HCT116 (cell line): ENCODE results near the gene IGSF9B. TPM values are rescaled to one million over a fixed set of nuclear protein-coding genes. Genes with fewer than 3 reads are reported as not detected.

Experiments used
- ATAC-seq: fragments of 200-7000 bp; cut with Tn5 transposase; 2 replicates; pipeline ENCODE4 v1.9.1; 2020; ENCODE audit warnings: mild to moderate bottlenecking, moderate library complexity
- BruUV-seq: library from RNA; stranded (reverse); fragments of 400-500 nt; replicated peaks from 2 replicates; lab custom pipeline; 2021; lab: Mats Ljungman, UMichigan
- CTCF ChIA-PET: fragments of 300-600 bp; sonication (Branson Sonifier 250); formaldehyde crosslinking; loops from one replicate; lab custom pipeline; 2021; ENCODE audit warnings: antibody characterized with exemption; lab: Charles Lee
- POLR2A ChIA-PET: fragments of 300-600, 350-600 bp; sonication (Branson Sonifier 250); formaldehyde crosslinking; loops from one replicate; lab custom pipeline; 2021; ENCODE audit warnings: antibody characterized with exemption; lab: Charles Lee
- RAD21 ChIA-PET, 2 experiments: fragments of 300-600 bp; sonication (Branson Sonifier 250); formaldehyde crosslinking; loops; one replicate each; lab custom pipeline; 2023; ENCODE audit warnings: low total read pairs in 2 of 2; ENCODE audit not compliant: uncharacterized antibody in 2 of 2, unreplicated experiment in 2 of 2, low non-redundant PET in 1 of 2; lab: Charles Lee
- DNase-seq: peaks from one replicate; pipeline ENCODE4 v3.0.0-alpha.2; 2010; ENCODE audit warnings: low read depth, low spot score
- H2AFZ ChIP-seq: fragments of 200-600 bp; shearing (Covaris generic), sonication (generic); 2 replicates; pipeline ENCODE4 v1.6.1; 2017; ENCODE audit warnings: low read depth, mixed run types, mixed read lengths, antibody characterized with exemption, low read length; ENCODE audit not compliant: poor library complexity, severe bottlenecking
- H3K27ac ChIP-seq: 2 replicates; pipeline ENCODE4 v1.5.1; 2012; ENCODE audit warnings: low read depth, low read length
- H3K27me3 ChIP-seq: fragments of 200-600 bp; sonication (generic); 2 replicates; pipeline ENCODE4 v1.6.1; 2016; ENCODE audit warnings: mixed run types, low read length, mixed read lengths; ENCODE audit not compliant: insufficient read depth
- H3K36me3 ChIP-seq, 2 experiments: fragments of 200-500 bp in 1 of 2; fragments of 200-600 bp in 1 of 2; sonication (Bioruptor generic) in 1 of 2; sonication (generic) in 1 of 2; 2 replicates each; pipeline versions ENCODE4 v1.5.1 to v1.6.1; 2014 to 2016; ENCODE audit warnings: low read length in 2 of 2, inconsistent platforms in 1 of 2, mixed read lengths in 1 of 2, mixed run types in 1 of 2; ENCODE audit not compliant: insufficient read depth in 2 of 2, control insufficient read depth in 1 of 2
- H3K4me1 ChIP-seq, 2 experiments: fragments of 200-600 bp in 1 of 2; sonication (generic) in 1 of 2; 2 replicates each; pipeline versions ENCODE4 v1.5.1 to v1.6.1; 2012 to 2017; ENCODE audit warnings: low read length in 2 of 2, inconsistent platforms in 1 of 2, mild to moderate bottlenecking in 1 of 2, mixed read lengths in 1 of 2, mixed run types in 1 of 2, moderate library complexity in 1 of 2; ENCODE audit not compliant: insufficient read depth in 2 of 2, control insufficient read depth in 1 of 2
- H3K4me2 ChIP-seq: fragments of 200-600 bp; sonication (generic); 2 replicates; pipeline ENCODE4 v1.6.1; 2017; ENCODE audit warnings: mixed run types, low read length, mixed read lengths
- H3K4me3 ChIP-seq, 2 experiments: fragments of 200-600 bp in 1 of 2; sonication (generic) in 1 of 2; replicated peaks in 1 of 2; 2 replicates each; pipeline ENCODE4 v1.5.1; 2011 to 2016; ENCODE audit warnings: low read length in 2 of 2, control low read depth in 1 of 2, low read depth in 1 of 2, mild to moderate bottlenecking in 1 of 2, mixed read lengths in 1 of 2, mixed run types in 1 of 2
- H3K79me2 ChIP-seq: fragments of 200-600 bp; sonication (generic); 2 replicates; pipeline ENCODE4 v1.6.1; 2017; ENCODE audit warnings: mild to moderate bottlenecking, mixed run types, low read length, moderate library complexity, mixed read lengths; ENCODE audit not compliant: insufficient read depth
- H3K9ac ChIP-seq: fragments of 200-600 bp; sonication (generic); 2 replicates; pipeline ENCODE4 v1.6.1; 2016; ENCODE audit warnings: low read length, mixed read lengths
- H3K9me2 ChIP-seq: fragments of 200-600 bp; sonication (generic), shearing (Covaris generic); 2 replicates; pipeline ENCODE4 v1.6.1; 2017; ENCODE audit warnings: mixed run types, mild to moderate bottlenecking, moderate library complexity; ENCODE audit not compliant: insufficient read depth
- H3K9me3 ChIP-seq, 2 experiments: fragments of 200-500 bp in 1 of 2; fragments of 200-600 bp in 1 of 2; sonication (Bioruptor generic) in 1 of 2; sonication (generic) in 1 of 2; 2 replicates each; pipeline ENCODE4 v1.6.1; 2014 to 2017; ENCODE audit warnings: low read length in 2 of 2, mixed read lengths in 2 of 2, inconsistent platforms in 1 of 2, low read depth in 1 of 2, mild to moderate bottlenecking in 1 of 2, mixed run types in 1 of 2, moderate library complexity in 1 of 2; ENCODE audit not compliant: control insufficient read depth in 1 of 2, insufficient read depth in 1 of 2
- H4K20me1 ChIP-seq: fragments of 200-600 bp; sonication (generic), shearing (Covaris generic); 2 replicates; pipeline ENCODE4 v1.6.1; 2017; ENCODE audit warnings: mixed run types, mild to moderate bottlenecking, moderate library complexity; ENCODE audit not compliant: insufficient read depth
- CBX3 ChIP-seq: IDR thresholded peaks from 2 replicates; pipeline ENCODE4 v1.6.1; 2012; ENCODE audit warnings: low read depth
- CEBPB ChIP-seq: IDR thresholded peaks from 2 replicates; pipeline ENCODE4 v1.6.1; 2012; ENCODE audit warnings: low read depth
- EGR1 ChIP-seq: IDR thresholded peaks from 2 replicates; pipeline ENCODE4 v1.6.1; 2012; ENCODE audit warnings: low read depth
- ELF1 ChIP-seq: IDR thresholded peaks from 2 replicates; pipeline ENCODE4 v1.6.1; 2012; ENCODE audit warnings: low read depth, borderline replicate concordance
- EZH2phosphoT487 ChIP-seq: fragments of 200-600 bp; IDR thresholded peaks from 2 replicates; pipeline ENCODE4 v1.6.1; 2018; ENCODE audit warnings: antibody characterized with exemption, borderline replicate concordance
- FOSL1 ChIP-seq: IDR thresholded peaks from 2 replicates; pipeline ENCODE4 v1.6.1; 2012; ENCODE audit warnings: low read depth
- JUND ChIP-seq: IDR thresholded peaks from 2 replicates; pipeline ENCODE4 v1.6.1; 2012
- POLR2A ChIP-seq: IDR thresholded peaks from 2 replicates; pipeline ENCODE4 v1.7.0; 2011; ENCODE audit warnings: borderline replicate concordance; ENCODE audit not compliant: insufficient read depth, insufficient read length; ENCODE audit errors: extremely low read depth
- POLR2AphosphoS5 ChIP-seq: IDR thresholded peaks from 2 replicates; pipeline ENCODE4 v1.6.1; 2011; ENCODE audit warnings: mild to moderate bottlenecking, low read depth, low read length, moderate library complexity
- RAD21 ChIP-seq: IDR thresholded peaks from 2 replicates; pipeline ENCODE4 v1.6.1; 2012; ENCODE audit warnings: low read depth, mild to moderate bottlenecking
- SRF ChIP-seq: IDR thresholded peaks from 2 replicates; pipeline ENCODE4 v1.6.1; 2012; ENCODE audit warnings: low read depth
- TCF7L2 ChIP-seq: IDR thresholded peaks from 2 replicates; pipeline ENCODE4 v1.7.0; 2011; ENCODE audit warnings: borderline replicate concordance, inconsistent platforms; ENCODE audit not compliant: insufficient read depth, insufficient read length; ENCODE audit errors: extremely low read depth
- ZFX ChIP-seq: fragments of 450-650 bp; IDR thresholded peaks from 2 replicates; pipeline ENCODE4 v1.6.1; 2017
- intact Hi-C: fragments of 100-400 bp; cut with micrococcal nuclease; formaldehyde crosslinking; loops from 2 replicates; pipeline ENCODE4 v1.10.0; 2022
- total RNA-seq: library from RNA; stranded (reverse); gene quantifications from one replicate; pipeline ENCODE4 v1.2.1, GENCODE V29; 2021; ENCODE audit not compliant: unreplicated experiment
- TF ChIP-seq, protein P1 (sequence below), 3 experiments: fragments of 200-600 bp in 1 of 3; sonication (generic) in 1 of 3; IDR thresholded peaks in 2 of 3; conservative IDR thresholded peaks in 1 of 3; 2 replicates each; pipeline ENCODE4 v1.5.1; 2012 to 2017; ENCODE audit warnings: low read depth in 2 of 3, low read length in 2 of 3, antibody characterized with exemption in 1 of 3, borderline replicate concordance in 1 of 3, control low read depth in 1 of 3, mild to moderate bottlenecking in 1 of 3, mixed read lengths in 1 of 3, mixed run types in 1 of 3, moderate library complexity in 1 of 3; ENCODE audit not compliant: insufficient read depth in 1 of 3

Gene IGSF9B
- total RNA-seq, 1 experiment from 2014 or later = 12.4 TPM

DNA sequence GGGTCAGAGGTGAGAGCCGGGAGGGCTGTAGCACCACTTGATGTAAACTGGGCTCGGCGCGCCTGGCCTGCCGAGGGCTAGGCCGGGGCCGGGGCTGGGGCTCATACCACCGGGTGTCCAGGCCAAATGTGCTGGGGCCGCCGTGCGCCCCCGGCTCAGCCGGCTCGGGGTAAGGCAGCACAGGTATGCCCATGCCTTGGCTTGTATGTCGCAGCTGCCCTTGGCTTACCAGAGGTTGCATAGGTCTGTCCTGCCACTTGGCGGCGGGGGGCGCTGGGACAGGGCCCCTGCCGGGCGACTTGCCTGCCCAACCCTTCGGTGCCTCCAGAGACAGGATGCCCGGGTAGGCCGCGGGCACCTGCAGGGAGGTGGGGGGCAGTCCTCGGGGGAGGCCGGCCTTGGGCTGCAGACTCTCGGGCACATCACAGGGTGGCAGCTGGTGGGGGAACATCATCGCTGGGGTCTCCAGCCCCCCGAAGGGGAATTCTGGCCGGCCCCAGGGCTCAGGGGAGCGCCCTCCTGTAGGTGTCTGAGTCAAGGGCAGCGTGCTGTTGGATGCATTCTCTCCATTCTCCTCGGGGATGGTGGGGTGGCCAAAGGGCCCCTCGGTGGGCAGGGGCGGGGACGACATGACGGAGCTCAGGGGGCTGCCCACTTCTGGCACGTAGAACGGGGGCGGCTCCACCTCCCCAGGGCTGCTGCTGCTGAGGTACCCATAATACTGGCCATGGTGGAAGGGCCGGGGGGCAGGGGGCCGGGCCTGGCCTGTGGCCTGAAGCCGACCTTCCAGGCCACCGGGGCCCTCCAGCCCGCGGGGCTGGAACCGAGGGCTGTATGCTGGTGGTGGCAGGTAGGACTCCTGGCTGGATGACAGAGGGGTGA lies 36.4 kb downstream of the IGSF9B start:
- no peaks in the 10 kb centered on the region for H3K9me3 ChIP-seq
- RAD21 ChIA-PET = no interaction called here
- H3K27ac ChIP-seq = no peak overlapping the region
- no TSS peak for BruUV-seq
- ATAC-seq (no peak; the same call in 1 of the 2 replicates), DNase-seq (no peak)
- 0 out of 4 replicates have a peak, but pooled peaks cover 0 to 6% of the 10 kb centered on the region in 2 experiments for H3K36me3 ChIP-seq
- no peak overlapping the region for H3K4me3 ChIP-seq
- H4K20me1 ChIP-seq = no peaks in the 10 kb centered on the region
- CTCF ChIA-PET = no interaction called here
- TF ChIP-seq ELF1 = no peak
- H2AFZ ChIP-seq = no peak overlapping the region
- H3K4me2 ChIP-seq = no peak overlapping the region
- no peaks in the 10 kb centered on the region for H3K4me1 ChIP-seq
- H3K27me3 ChIP-seq = no peaks in the 10 kb centered on the region
- no peaks in the 10 kb centered on the region for H3K9me2 ChIP-seq
- intact Hi-C loops = loop anchor here (10.0 kb wide), 1 partner anchor 334 kb away; the partner anchor contains the start of genes ACAD8 and THYN1
- H3K79me2 ChIP-seq = no peaks in the 10 kb centered on the region
- H3K9ac ChIP-seq = no peak overlapping the region
- POLR2A ChIA-PET = no interaction called here

DNA sequence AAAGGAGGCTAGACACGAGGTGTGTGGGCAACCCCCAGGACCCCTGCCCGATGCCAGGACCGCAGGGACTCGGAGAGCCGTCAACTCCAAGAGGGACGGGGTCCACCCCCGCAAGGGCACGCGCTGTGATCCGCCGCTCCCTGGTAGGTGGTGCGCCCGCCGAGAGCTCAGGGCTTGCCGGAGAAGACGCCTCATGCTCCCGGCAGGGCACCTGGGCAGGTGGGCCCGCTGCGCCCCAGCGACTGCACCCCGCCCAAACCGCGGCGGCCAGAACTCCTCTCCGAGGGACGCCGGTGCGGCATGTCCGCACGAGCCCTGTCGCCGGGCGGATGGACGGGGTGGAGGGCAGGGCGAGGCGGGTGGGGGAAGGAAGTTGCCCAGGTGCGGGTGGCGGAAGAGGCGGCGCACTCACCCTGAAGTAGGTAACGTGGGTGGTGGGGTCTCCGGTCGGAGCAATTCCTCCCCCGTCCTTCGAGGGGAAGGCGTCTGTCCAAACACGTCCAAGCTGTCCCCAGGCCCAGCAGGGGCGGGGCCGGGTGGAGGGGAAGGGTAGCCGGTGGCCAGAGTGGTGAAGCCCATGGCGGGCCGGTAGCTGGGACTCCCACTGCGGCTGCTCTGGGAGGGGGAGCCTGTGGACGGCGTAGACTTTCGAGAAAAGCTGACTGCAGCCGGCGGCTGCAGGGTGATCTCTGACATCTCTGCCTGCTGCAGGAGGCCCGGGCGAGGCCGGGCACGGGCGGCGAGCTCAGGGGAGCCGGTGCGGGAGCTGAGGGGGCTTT lies 37.2 kb downstream of the IGSF9B start:
- no TSS peak for BruUV-seq
- ChIA-PET RAD21 (no interaction called here), POLR2A (no interaction called here), CTCF (no interaction called here)
- ATAC-seq = no peak
- no peaks in the 10 kb centered on the region for H4K20me1 ChIP-seq
- no peaks in the 10 kb centered on the region for H3K9me2 ChIP-seq
- H3K27me3 ChIP-seq = no peaks in the 10 kb centered on the region
- no peak for DNase-seq
- H3K4me1 ChIP-seq = no peaks in the 10 kb centered on the region
- H3K36me3 ChIP-seq = 0 out of 4 replicates have a peak, but pooled peaks cover 0 to 3% of the 10 kb centered on the region in 2 experiments
- intact Hi-C loops = loop anchor here (10.0 kb wide), 1 partner anchor 335 kb away; the partner anchor contains the start of genes ACAD8 and THYN1
- no peak overlapping the region for H3K4me3 ChIP-seq
- H3K9ac ChIP-seq = no peak overlapping the region
- H3K79me2 ChIP-seq = no peaks in the 10 kb centered on the region
- H3K4me2 ChIP-seq = no peak overlapping the region
- H2AFZ ChIP-seq = no peak overlapping the region
- H3K9me3 ChIP-seq = no peaks in the 10 kb centered on the region
- TF ChIP-seq EGR1 (no peak), RAD21 (no peak), SRF (no peak), CEBPB (no peak), POLR2AphosphoS5 (no peak), ELF1 (no peak), JUND (no peak), EZH2phosphoT487 (no peak), ZFX (no peak), FOSL1 (no peak), POLR2A (no peak), TCF7L2 (no peak), CBX3 (no peak)
- TF ChIP-seq, protein P1, sequence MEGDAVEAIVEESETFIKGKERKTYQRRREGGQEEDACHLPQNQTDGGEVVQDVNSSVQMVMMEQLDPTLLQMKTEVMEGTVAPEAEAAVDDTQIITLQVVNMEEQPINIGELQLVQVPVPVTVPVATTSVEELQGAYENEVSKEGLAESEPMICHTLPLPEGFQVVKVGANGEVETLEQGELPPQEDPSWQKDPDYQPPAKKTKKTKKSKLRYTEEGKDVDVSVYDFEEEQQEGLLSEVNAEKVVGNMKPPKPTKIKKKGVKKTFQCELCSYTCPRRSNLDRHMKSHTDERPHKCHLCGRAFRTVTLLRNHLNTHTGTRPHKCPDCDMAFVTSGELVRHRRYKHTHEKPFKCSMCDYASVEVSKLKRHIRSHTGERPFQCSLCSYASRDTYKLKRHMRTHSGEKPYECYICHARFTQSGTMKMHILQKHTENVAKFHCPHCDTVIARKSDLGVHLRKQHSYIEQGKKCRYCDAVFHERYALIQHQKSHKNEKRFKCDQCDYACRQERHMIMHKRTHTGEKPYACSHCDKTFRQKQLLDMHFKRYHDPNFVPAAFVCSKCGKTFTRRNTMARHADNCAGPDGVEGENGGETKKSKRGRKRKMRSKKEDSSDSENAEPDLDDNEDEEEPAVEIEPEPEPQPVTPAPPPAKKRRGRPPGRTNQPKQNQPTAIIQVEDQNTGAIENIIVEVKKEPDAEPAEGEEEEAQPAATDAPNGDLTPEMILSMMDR (IDR thresholded peaks at IDR 0.05 in 2 of 3, conservative IDR thresholded peaks at IDR 0.05 in 1 of 3; ENCODE audit: borderline replicate concordance in 1 of 3, insufficient read depth in 1 of 3, low read depth in 2 of 3, low read length in 2 of 3) = no peak
- no peak overlapping the region for H3K27ac ChIP-seq
